Measurements from ENCODE around the gene MICB.

GRCh38 chr6:31470801-31471200 is 27.1 kb upstream of the MICB start:
- TF ChIP-seq GLIS2 (tag by site-specific recombination; IDR thresholded peaks at IDR 0.05) (no peak), CTCF (tag by site-specific recombination; IDR thresholded peaks at IDR 0.05) (no peak), ZNF23 (tag by site-specific recombination; IDR thresholded peaks at IDR 0.05; ENCODE audit: borderline replicate concordance) (no peak), ZBTB21 (tag by site-specific recombination; IDR thresholded peaks at IDR 0.05) (no peak), PRDM1 (tag by site-specific recombination; IDR thresholded peaks at IDR 0.05) (no peak), ZNF214 (tag by site-specific recombination; IDR thresholded peaks at IDR 0.05; ENCODE audit: borderline replicate concordance) (no peak), ZNF202 (tag by site-specific recombination; IDR thresholded peaks at IDR 0.05; ENCODE audit: borderline replicate concordance) (no peak), ZNF544 (tag by site-specific recombination; IDR thresholded peaks at IDR 0.05) (no peak), ZNF350 (tag by site-specific recombination; IDR thresholded peaks at IDR 0.05) (no peak), ZNF362 (tag by site-specific recombination; IDR thresholded peaks at IDR 0.05) (no peak), ZNF274 (IDR thresholded peaks at IDR 0.05; ENCODE audit: low read length) (no peak), ZNF274 (tag by site-specific recombination; IDR thresholded peaks at IDR 0.05; ENCODE audit: borderline replicate concordance) (no peak), REST (tag by site-specific recombination; IDR thresholded peaks at IDR 0.05) (no peak), ZBTB26 (tag by site-specific recombination; optimal IDR thresholded peaks at IDR 0.05) (no peak)
